GM12878 (cell line): ENCODE data around the gene ICA1. TPM values are rescaled to one million over a fixed set of nuclear protein-coding genes. Genes with fewer than 3 reads are reported as not detected.

Experiments used
- ATAC-seq: fragments of 200-7000 bp; cut with Tn5 transposase; 3 replicates; pipeline ENCODE4 v1.9.1; 2020; ENCODE audit warnings: mild to moderate bottlenecking, moderate library complexity
- BruUV-seq: library from RNA; stranded (reverse); fragments of 400-500 nt; replicated peaks from 2 replicates; lab custom pipeline; 2021; lab: Mats Ljungman, UMichigan
- CTCF ChIA-PET: fragments of 300-600 bp; sonication (Branson Sonifier 250); formaldehyde crosslinking; extraction: SDS; loops from one replicate; lab custom pipeline; 2021; ENCODE audit warnings: inconsistent platforms; lab: Yijun Ruan, JAX
- POLR2A ChIA-PET: fragments of 350-600 bp; formaldehyde crosslinking; extraction: SDS; loops from one replicate; lab custom pipeline; 2021; ENCODE audit warnings: inconsistent platforms; lab: Charles Lee
- RAD21 ChIA-PET: fragments of 300-600 bp; sonication (Branson Sonifier 250); formaldehyde crosslinking; loops from one replicate; lab custom pipeline; 2023; ENCODE audit warnings: antibody characterized with exemption; ENCODE audit not compliant: unreplicated experiment; lab: Charles Lee
- SMC1A ChIA-PET: fragments of 300-600 bp; sonication (Branson Sonifier 250); formaldehyde crosslinking; loops from one replicate; lab custom pipeline; 2023; ENCODE audit not compliant: unreplicated experiment, uncharacterized antibody; lab: Charles Lee
- DNase-seq: peaks from one replicate; pipeline ENCODE4 v3.0.0-alpha.2; 2011; ENCODE audit warnings: low read depth, low spot score
- FAIRE-seq: peaks from 3 replicates; lab custom pipeline; 2011; peaks lifted over from hg19 to GRCh38; lab: Jason Lieb, UNC
- H2AFZ ChIP-seq: 2 replicates; pipeline ENCODE4 v1.6.0; 2011; ENCODE audit warnings: low read depth, low read length, control low read depth; ENCODE audit not compliant: control insufficient read depth
- H3K27ac ChIP-seq: 2 replicates; pipeline ENCODE4 v1.5.1; 2011; ENCODE audit warnings: control low read depth; ENCODE audit not compliant: control insufficient read depth, insufficient read depth
- H3K27me3 ChIP-seq, 2 experiments: replicated peaks in 1 of 2; 2 replicates each; pipeline versions ENCODE4 v1.6.0 to v1.6.1; 2011; ENCODE audit warnings: low read length in 1 of 2; ENCODE audit not compliant: control insufficient read depth in 2 of 2, insufficient read depth in 2 of 2
- H3K36me3 ChIP-seq, 2 experiments: 2 replicates each; pipeline ENCODE4 v1.5.1; 2011; ENCODE audit warnings: low read length in 1 of 2; ENCODE audit not compliant: control insufficient read depth in 2 of 2, insufficient read depth in 2 of 2
- H3K4me1 ChIP-seq: 2 replicates; pipeline ENCODE4 v1.6.1; 2011; ENCODE audit warnings: mild to moderate bottlenecking, low read length, moderate library complexity, mixed read lengths; ENCODE audit not compliant: control insufficient read depth, insufficient read depth
- H3K4me2 ChIP-seq: 2 replicates; pipeline ENCODE4 v1.6.0; 2011; ENCODE audit warnings: control low read depth; ENCODE audit not compliant: control insufficient read depth, insufficient read depth
- H3K4me3 ChIP-seq: fragments of 200-600 bp; sonication (generic); 2 replicates; pipeline ENCODE4 v1.5.1; 2016
- H3K79me2 ChIP-seq: 2 replicates; pipeline ENCODE4 v1.6.0; 2011; ENCODE audit warnings: low read length; ENCODE audit not compliant: control insufficient read depth, insufficient read depth
- H3K9ac ChIP-seq: 2 replicates; pipeline ENCODE4 v1.8.0; 2011; ENCODE audit warnings: low read length, control low read depth, mixed read lengths; ENCODE audit not compliant: control insufficient read depth, insufficient read depth
- H3K9me3 ChIP-seq: replicated peaks from 3 replicates; pipeline ENCODE4 v1.5.1; 2011; ENCODE audit warnings: mild to moderate bottlenecking, low read length; ENCODE audit not compliant: control insufficient read depth, insufficient read depth
- H4K20me1 ChIP-seq: 2 replicates; pipeline ENCODE4 v1.6.0; 2011; ENCODE audit not compliant: control insufficient read depth, insufficient read depth
- BRCA1 ChIP-seq: IDR thresholded peaks from 2 replicates; pipeline ENCODE4 v1.6.1; 2011; ENCODE audit warnings: low read depth, low read length, improper control_type of control experiment
- CBX5 ChIP-seq: sonication (generic); IDR thresholded peaks from 2 replicates; pipeline ENCODE4 v1.6.1; 2016; ENCODE audit warnings: low read depth, moderate library complexity, mild to moderate bottlenecking, inconsistent platforms
- CUX1 ChIP-seq: IDR thresholded peaks from 2 replicates; pipeline ENCODE4 v1.6.1; 2012; ENCODE audit warnings: improper control_type of control experiment, low read depth, low read length; ENCODE audit not compliant: insufficient replicate concordance
- EED ChIP-seq: sonication (generic); IDR thresholded peaks from 2 replicates; pipeline ENCODE4 v1.6.1; 2016; ENCODE audit warnings: antibody characterized with exemption, low read depth
- EP300 ChIP-seq, 2 experiments: fragments of 150-350 bp in 1 of 2; IDR thresholded peaks; 2 replicates each; pipeline ENCODE4 v1.6.1; 2011 to 2012; ENCODE audit warnings: low read depth in 2 of 2, low read length in 2 of 2, borderline replicate concordance in 1 of 2, improper control_type of control experiment in 1 of 2, inconsistent platforms in 1 of 2; ENCODE audit not compliant: control insufficient read depth in 1 of 2
- FOS ChIP-seq: IDR thresholded peaks from 3 replicates; pipeline ENCODE4 v1.6.1; 2011; ENCODE audit warnings: borderline replicate concordance; ENCODE audit not compliant: insufficient read length; ENCODE audit errors: extremely low read depth
- FOXM1 ChIP-seq: IDR thresholded peaks from 2 replicates; pipeline ENCODE4 v1.6.1; 2012; ENCODE audit warnings: low read depth, mild to moderate bottlenecking, inconsistent platforms, low read length, moderate library complexity
- GATAD2B ChIP-seq: fragments of 450-650 bp; conservative IDR thresholded peaks from 2 replicates; pipeline ENCODE4 v1.6.1; 2017; ENCODE audit warnings: low read depth, mild to moderate bottlenecking, moderate library complexity
- IKZF2 ChIP-seq, 2 experiments: fragments of 450-650 bp; IDR thresholded peaks; 2 replicates each; pipeline ENCODE4 v1.6.1; 2017; ENCODE audit warnings: mild to moderate bottlenecking in 2 of 2, moderate library complexity in 2 of 2
- MEF2B ChIP-seq: fragments of 450-650 bp; IDR thresholded peaks from 2 replicates; pipeline ENCODE4 v1.6.1; 2018; ENCODE audit warnings: mild to moderate bottlenecking, moderate library complexity; ENCODE audit not compliant: partially characterized antibody, poor library complexity, severe bottlenecking
- MTA3 ChIP-seq: IDR thresholded peaks from 2 replicates; pipeline ENCODE4 v1.6.1; 2012; ENCODE audit warnings: low read length, inconsistent platforms, borderline replicate concordance
- PKNOX1 ChIP-seq: fragments of 450-650 bp; IDR thresholded peaks from 2 replicates; pipeline ENCODE4 v1.6.1; 2016; ENCODE audit warnings: mild to moderate bottlenecking
- POLR2AphosphoS2 ChIP-seq: IDR thresholded peaks from 2 replicates; pipeline ENCODE4 v1.6.1; 2011; ENCODE audit warnings: low read depth, mild to moderate bottlenecking, low read length, improper control_type of control experiment, moderate library complexity
- SMARCA5 ChIP-seq: fragments of 450-650 bp; IDR thresholded peaks from 2 replicates; pipeline ENCODE4 v1.6.1; 2017; ENCODE audit warnings: mild to moderate bottlenecking
- WGBS: methylation state at CpG from one replicate; pipeline ENCODE4 v1.1.6; 2016; ENCODE audit warnings: low lambda C conversion rate; ENCODE audit not compliant: insufficient replicate concordance, insufficient coverage; ENCODE audit errors: missing lambda C conversion rate; 5-methylcytosine and 5-hydroxymethylcytosine counted together
- in situ Hi-C: fragments of 300-500 bp; cut with MboI; formaldehyde crosslinking; loops from 9 replicates; pipeline ENCODE4 v1.14.3; 2018; ENCODE audit warnings: mixed read lengths
- intact Hi-C: fragments of 100-400 bp; cut with micrococcal nuclease; formaldehyde crosslinking; loops from one replicate; pipeline ENCODE4 v1.14.2; 2022; ENCODE audit not compliant: unreplicated experiment
- polyA plus RNA-seq, 11 experiments: library from polyadenylated mRNA; depleted of rRNA in 4 of 11; unstranded in 6 of 11; stranded (reverse) in 5 of 11; fragments of >200 nt; fragmentation: Nextera tagmentation in 4 of 11; fragmentation: Illumina TruSeq in 1 of 11; extraction: Ambion mirVana in 4 of 11; extraction: Trizol in 1 of 11; gene quantifications; 1 replicate in 1 of 11; 2 replicates in 10 of 11; pipeline versions ENCODE4 v1.2.1 to v1.2.3, GENCODE V29; 2011 to 2016; ENCODE audit warnings: inconsistent platforms in 2 of 11, missing spikeins in 2 of 11, low read depth in 1 of 11
- total RNA-seq, 4 experiments: library from RNA; depleted of rRNA in 3 of 4; stranded (reverse); fragments of >200 nt in 3 of 4; fragmentation: Illumina TruSeq in 1 of 4; extraction: Trizol in 1 of 4; gene quantifications; 2 replicates each; pipeline versions ENCODE4 v1.2.1 to v1.2.3, GENCODE V29; 2013 to 2021

Gene ICA1
- total and polyA plus RNA-seq, 10 of the 15 experiments (the other 5 are each of a cell fraction or from before 2014, with no cell fraction given): 1.3 to 35.1 (median 3.3) TPM

GRCh38 chr7:8143151-8143874 lies 118.7 kb downstream of the ICA1 start (continued):
- TF ChIP-seq MEF2B (no peak), FOXM1 (peak; percentile 36), IKZF2 (IDR thresholded peaks at IDR 0.05) (peak in 1 of 2 experiments; percentile 77; a peak in 2 of 4 replicates), POLR2AphosphoS2 (no peak), EED (peak; percentile 40), EP300 (IDR thresholded peaks at IDR 0.05; ENCODE audit: borderline replicate concordance in 1 of 2, control insufficient read depth in 1 of 2, low read depth in 2 of 2, low read length in 2 of 2) (no peak), CBX5 (0 out of 2 replicates have a peak, but pooled peaks have one; percentile 2), SMARCA5 (no peak)

GRCh38 chr7:8142477-8142876 lies 119.5 kb downstream of the ICA1 start:
- BruUV-seq: no TSS peak
- TF ChIP-seq PKNOX1 (no peak), CUX1 (no peak), MTA3 (no peak), FOS (no peak), GATAD2B (no peak), BRCA1 (no peak)

More at GRCh38 chr7:8142477-8142876, 119.5 kb downstream of the ICA1 start:
- in situ Hi-C loops: loop anchor here (25.0 kb wide), 1 partner anchor 1880 kb away; the partner anchor contains the start of gene CYTH3
- intact Hi-C loops: no loop called here
- ChIA-PET POLR2A (interaction anchor here (0.7 to 1.6 kb wide), 5 partner anchors 8 to 27 kb away, joined by 3 to 6 read pairs (median 3); no protein-coding TSS in a partner anchor), SMC1A (interaction anchor here (1.0 to 2.5 kb wide), 10 partner anchors 11 to 48 kb away, joined by 3 to 8 read pairs (median 6); no protein-coding TSS in a partner anchor), RAD21 (interaction anchor here (1.2 to 2.6 kb wide), 4 partner anchors 8 to 461 kb away, joined by 6 to 17 read pairs (median 10); no protein-coding TSS in a partner anchor), CTCF (interaction anchor here (0.8 to 2.1 kb wide), 4 partner anchors 9 to 36 kb away, joined by 3 to 9 read pairs (median 7); no protein-coding TSS in a partner anchor)
- no peak for DNase-seq
- no peak for ATAC-seq
- 94% methylated on average over 2 of the region's 2 CpGs for WGBS
- Histone ChIP-seq H3K79me2 (no peaks in the 10 kb centered on the region), H2AFZ (no peak overlapping the region), H3K36me3 (no peaks in the 10 kb centered on the region), H3K27ac (peak overlapping the region; percentile 55; the same call in 1 of the 2 replicates), H4K20me1 (no peaks in the 10 kb centered on the region), H3K9ac (no peak overlapping the region), H3K9me3 (no peaks in the 10 kb centered on the region), H3K4me1 (peaks cover 12% of the 10 kb centered on the region), H3K4me3 (no peak overlapping the region), H3K27me3 (no peaks in the 10 kb centered on the region), H3K4me2 (no peak overlapping the region)
- FAIRE-seq: no peak
